ENCODE data around the gene COLEC11.
"Not testable (repeated sequence)": the region's sequence is repeated elsewhere in the genome, so short reads cannot be mapped to it uniquely, and the experiment has no call there.

The COLEC11 gene

DNA sequence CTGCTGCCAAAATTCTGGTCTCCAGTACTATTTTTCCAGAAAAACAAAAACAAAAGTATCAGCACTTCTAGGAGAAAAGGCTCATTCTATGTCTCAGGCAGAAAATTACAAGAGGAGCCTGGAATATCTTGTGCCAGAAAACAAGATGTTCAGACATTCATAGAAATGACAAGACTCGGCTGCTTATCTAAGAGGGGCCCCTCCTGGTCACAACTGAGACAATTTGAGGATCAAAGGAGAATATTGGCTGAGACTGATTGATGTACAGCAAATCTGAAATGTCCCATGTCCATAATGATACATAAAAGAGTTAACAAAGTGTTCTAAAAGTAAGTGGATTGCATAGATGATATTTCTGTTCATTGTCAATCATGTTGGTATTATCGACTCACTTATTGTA lies 22.3 kb upstream of the COLEC11 start:
- no peak overlapping the region for H3K27ac Mint-ChIP-seq
- peaks cover 17% of the 10 kb centered on the region for H3K27me3 Mint-ChIP-seq (ENCODE audit: low read depth, poor library complexity)
- TF ChIP-seq, protein P1, sequence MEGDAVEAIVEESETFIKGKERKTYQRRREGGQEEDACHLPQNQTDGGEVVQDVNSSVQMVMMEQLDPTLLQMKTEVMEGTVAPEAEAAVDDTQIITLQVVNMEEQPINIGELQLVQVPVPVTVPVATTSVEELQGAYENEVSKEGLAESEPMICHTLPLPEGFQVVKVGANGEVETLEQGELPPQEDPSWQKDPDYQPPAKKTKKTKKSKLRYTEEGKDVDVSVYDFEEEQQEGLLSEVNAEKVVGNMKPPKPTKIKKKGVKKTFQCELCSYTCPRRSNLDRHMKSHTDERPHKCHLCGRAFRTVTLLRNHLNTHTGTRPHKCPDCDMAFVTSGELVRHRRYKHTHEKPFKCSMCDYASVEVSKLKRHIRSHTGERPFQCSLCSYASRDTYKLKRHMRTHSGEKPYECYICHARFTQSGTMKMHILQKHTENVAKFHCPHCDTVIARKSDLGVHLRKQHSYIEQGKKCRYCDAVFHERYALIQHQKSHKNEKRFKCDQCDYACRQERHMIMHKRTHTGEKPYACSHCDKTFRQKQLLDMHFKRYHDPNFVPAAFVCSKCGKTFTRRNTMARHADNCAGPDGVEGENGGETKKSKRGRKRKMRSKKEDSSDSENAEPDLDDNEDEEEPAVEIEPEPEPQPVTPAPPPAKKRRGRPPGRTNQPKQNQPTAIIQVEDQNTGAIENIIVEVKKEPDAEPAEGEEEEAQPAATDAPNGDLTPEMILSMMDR (IDR thresholded peaks at IDR 0.05): no peak
- H3K4me1 Mint-ChIP-seq: peaks cover 25% of the 10 kb centered on the region
- peaks cover 27% of the 10 kb centered on the region for H3K36me3 Mint-ChIP-seq (ENCODE audit: low read depth)
- no peak for DNase-seq
- peaks cover 8% of the 10 kb centered on the region for H3K9me3 Mint-ChIP-seq
- H3K4me3 Mint-ChIP-seq: no peak overlapping the region

DNA sequence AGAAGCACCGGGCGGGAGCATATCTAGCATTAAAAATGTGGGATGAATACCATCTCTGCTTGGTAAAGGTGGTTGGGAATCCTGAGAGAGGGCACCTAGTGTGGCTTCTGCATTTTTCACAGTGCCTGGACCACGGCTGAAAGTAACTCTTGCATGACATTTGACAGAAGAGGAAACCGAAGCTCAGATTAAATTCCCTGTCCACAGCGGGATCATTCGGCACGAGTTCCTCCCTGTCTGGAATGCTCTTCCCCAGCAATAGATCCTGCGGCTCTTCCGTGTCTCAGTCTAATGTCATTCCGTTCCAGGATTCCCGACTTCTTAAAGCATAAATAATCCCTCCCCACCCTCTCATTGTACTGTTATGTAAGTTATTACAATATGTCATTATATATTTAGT lies 20.8 kb upstream of the COLEC11 start:
- Mint-ChIP-seq H3K4me3 (peak overlapping the region; percentile 97), H3K9me3 (peaks cover 8% of the 10 kb centered on the region), H3K27me3 (ENCODE audit: low read depth, poor library complexity) (peaks cover 17% of the 10 kb centered on the region), H3K27ac (no peak overlapping the region), H3K36me3 (ENCODE audit: low read depth) (peaks cover 43% of the 10 kb centered on the region), H3K4me1 (peaks cover 37% of the 10 kb centered on the region)
- no peak for DNase-seq
- TF ChIP-seq, protein P1 (IDR thresholded peaks at IDR 0.05): no peak

DNA sequence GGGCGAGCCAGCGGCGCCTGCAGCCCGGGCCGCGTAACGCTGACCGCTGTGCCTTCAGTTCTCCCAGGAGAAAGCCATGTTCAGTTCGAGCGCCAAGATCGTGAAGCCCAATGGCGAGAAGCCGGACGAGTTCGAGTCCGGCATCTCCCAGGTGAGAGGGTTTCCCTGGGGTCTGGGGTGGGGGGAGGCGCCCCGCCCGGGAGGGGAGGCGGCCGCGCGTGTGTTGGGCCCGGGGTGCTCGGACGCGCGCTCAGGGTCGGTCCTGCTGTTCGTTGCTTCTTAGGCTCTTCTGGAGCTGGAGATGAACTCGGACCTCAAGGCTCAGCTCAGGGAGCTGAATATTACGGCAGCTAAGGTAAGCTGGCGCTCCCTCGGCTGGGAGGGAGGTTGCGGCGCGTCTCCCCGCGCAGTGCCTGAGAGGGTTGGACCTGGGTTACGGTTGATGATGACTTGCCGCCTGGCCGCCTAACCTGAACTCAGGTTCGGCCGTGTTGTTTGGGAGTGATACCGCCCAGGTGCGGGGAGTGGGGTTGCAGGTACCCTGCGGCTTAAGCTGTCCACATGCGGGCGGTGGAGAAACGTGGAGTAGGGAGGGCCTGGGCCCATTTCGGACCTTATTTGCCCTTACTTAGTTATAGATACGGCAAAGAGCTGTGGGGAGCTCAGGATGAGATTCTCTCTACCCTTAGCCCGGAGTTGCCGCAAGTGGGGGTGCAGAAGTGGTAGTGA lies 19.2 kb upstream of the COLEC11 start:
- peaks cover 42% of the 10 kb centered on the region for H3K4me1 Mint-ChIP-seq
- TF ChIP-seq, protein P1 (IDR thresholded peaks at IDR 0.05): no peak

GRCh38 chr2:3576263-3576630 lies 18.7 kb upstream of the COLEC11 start:
- Mint-ChIP-seq H3K4me1 (peaks cover 42% of the 10 kb centered on the region), H3K4me3 (peak overlapping the region; percentile 97), H3K36me3 (ENCODE audit: low read depth) (peaks cover 55% of the 10 kb centered on the region), H3K27me3 (ENCODE audit: low read depth, poor library complexity) (peaks cover 10% of the 10 kb centered on the region), H3K27ac (peak overlapping the region; percentile 100)
- DNase-seq, H3K9me3 Mint-ChIP-seq: not testable (repeated sequence)

More for the DNA sequence above, 19.2 kb upstream of the COLEC11 start:
- no peak for DNase-seq
- peaks cover 16% of the 10 kb centered on the region for H3K27me3 Mint-ChIP-seq (ENCODE audit: low read depth, poor library complexity)
- peak overlapping the region; percentile 100 for H3K27ac Mint-ChIP-seq
- peaks cover 8% of the 10 kb centered on the region for H3K9me3 Mint-ChIP-seq
- H3K36me3 Mint-ChIP-seq (ENCODE audit: low read depth): peaks cover 51% of the 10 kb centered on the region
- H3K4me3 Mint-ChIP-seq: peak overlapping the region; percentile 97

GRCh38 chr2:3578987-3579386 lies 15.9 kb upstream of the COLEC11 start:
- DNase-seq: no peak
- TF ChIP-seq, protein P1 (IDR thresholded peaks at IDR 0.05): no peak
- H3K27me3 Mint-ChIP-seq (ENCODE audit: low read depth, poor library complexity): no peaks in the 10 kb centered on the region
- peaks cover 80% of the 10 kb centered on the region for H3K36me3 Mint-ChIP-seq (ENCODE audit: low read depth)
- peak overlapping the region; percentile 16 for H3K4me3 Mint-ChIP-seq
- H3K4me1 Mint-ChIP-seq: peaks cover 37% of the 10 kb centered on the region
- H3K27ac Mint-ChIP-seq: peak overlapping the region; percentile 11
- H3K9me3 Mint-ChIP-seq: peaks cover 8% of the 10 kb centered on the region

DNA sequence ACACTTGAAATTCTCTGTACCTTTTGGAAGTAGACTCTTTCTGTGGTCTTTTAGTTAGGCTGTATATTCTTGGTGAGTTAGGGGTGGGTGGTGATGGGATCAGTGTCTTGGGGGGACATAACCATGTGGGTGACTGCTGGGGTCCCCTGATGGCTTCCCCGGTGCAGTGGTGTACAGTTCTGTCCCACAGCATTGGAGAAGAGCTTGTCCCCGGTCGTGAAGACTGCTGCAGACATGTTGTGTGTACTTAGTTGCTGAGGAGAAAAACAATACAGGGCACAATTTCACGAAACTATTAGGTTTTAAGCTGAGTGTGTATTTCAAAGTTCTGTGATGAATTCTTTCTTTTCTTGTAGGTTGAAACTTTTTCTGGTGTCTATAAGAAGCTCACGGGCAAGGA lies 14.5 kb upstream of the COLEC11 start:
- Mint-ChIP-seq H3K27ac (peak overlapping the region; percentile 91), H3K27me3 (ENCODE audit: low read depth, poor library complexity) (no peaks in the 10 kb centered on the region), H3K9me3 (no peaks in the 10 kb centered on the region), H3K4me1 (peaks cover 37% of the 10 kb centered on the region), H3K4me3 (no peak overlapping the region), H3K36me3 (ENCODE audit: low read depth) (peaks cover 87% of the 10 kb centered on the region)
- DNase-seq: no peak
- TF ChIP-seq, protein P1 (IDR thresholded peaks at IDR 0.05): no peak

Data from nephron progenitor cell (in vitro differentiated cells).